Measurements from ENCODE around the gene RHOXF2B.
A peak's percentile ranks its signal among the peaks of the same experiment; 100 is the strongest.
"Not testable (repeated sequence)": the region's sequence is repeated elsewhere in the genome, so short reads cannot be mapped to it uniquely, and the experiment has no call there.

RHOXF2B gene

DNA sequence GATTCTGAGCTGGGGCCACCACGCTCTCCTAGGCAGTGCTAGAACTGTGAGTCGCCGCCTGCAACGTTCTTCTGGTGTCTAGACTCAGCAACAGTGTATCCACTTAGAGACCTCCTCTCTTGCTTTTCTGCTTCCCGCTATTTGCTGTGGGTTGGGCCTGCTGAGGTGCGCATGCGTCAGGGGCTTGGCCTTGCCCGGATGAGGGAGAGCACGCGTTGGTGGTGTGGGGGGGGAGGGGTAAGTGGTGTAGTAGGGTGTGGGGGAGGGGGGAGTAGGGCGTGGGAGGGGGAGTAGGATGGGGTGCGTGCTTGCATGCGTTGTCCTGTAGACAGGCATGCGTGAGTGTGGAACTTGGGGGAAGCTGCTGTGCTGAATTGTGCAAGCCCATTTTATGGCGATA lies at the start of gene RHOXF2B:
TSS of gene RHOXF2B (minus strand) at position 101 of the 400 bp plus-strand sequence. CDS start 138 bp downstream, outside the sequence.
- not testable (repeated sequence) for H3K27ac ChIP-seq; DNase-seq (ENCODE audit: low spot score); H3K4me3 ChIP-seq

GRCh38 chrX:120125444-120125843 lies 48.0 kb upstream of the RHOXF2B start:
- peak overlapping the region; percentile 56 for H3K4me3 ChIP-seq
- no peak for DNase-seq (ENCODE audit: low spot score)
- TF ChIP-seq CTCF (IDR thresholded peaks at IDR 0.05): no peak
- peak overlapping the region in 1 of 2 donors; percentile 19 for H3K27ac ChIP-seq

DNA sequence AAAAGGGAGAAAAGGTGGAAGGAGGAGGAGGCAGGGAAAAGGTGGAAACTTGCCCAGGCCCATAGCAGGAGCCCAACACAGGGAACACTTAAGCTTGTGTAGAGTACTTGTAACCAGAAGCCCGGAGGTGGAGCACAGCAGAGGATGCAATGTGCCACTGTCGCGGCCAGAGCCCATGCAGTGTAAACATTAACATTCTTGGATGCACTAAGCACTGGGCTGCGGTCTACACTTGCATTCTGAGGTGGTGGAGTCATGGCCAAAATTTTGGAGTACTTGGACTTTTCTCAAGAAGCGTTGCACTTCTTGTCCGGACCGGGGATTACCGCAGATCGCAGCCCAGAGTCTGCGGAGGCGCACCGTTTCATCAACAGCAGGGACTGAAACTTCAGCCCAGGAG lies 42.7 kb upstream of the RHOXF2B start:
- no peak for TF ChIP-seq CTCF (IDR thresholded peaks at IDR 0.05)
- Histone ChIP-seq H3K27ac (no peak overlapping the region), H3K4me3 (no peak overlapping the region)
- DNase-seq (ENCODE audit: low spot score): no peak

DNA sequence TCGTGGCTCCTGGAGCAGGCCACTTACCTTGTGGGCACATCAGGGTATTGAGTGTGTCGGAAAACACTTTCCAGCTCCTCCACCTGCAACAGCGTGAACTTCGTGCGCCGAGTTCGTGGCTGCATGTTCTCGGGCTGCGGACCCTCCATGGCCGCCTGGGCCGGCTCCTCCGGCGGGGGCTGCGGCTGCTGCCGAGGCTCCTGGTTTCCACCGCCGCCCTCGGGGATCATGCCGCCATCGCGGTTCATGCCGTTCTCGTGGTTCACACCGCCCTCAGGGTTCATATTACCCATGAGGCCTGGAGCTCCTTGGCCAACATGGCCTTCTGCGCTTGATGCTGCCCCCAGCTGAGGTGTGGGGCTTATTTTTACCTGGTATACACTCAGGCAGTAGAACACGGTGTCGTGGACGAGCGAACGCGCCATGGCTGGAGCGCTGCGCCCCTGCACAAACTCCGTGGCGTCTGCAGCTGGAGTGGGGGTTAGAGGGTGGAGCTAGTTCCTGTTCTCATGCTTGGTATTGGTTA lies 38.0 kb upstream of the RHOXF2B start, which contains the start of gene RHOXF1:
TSS of gene RHOXF1 (minus strand) at position 476 of the 526 bp plus-strand sequence. CDS start at position 425, 51 bp downstream.
- Histone ChIP-seq H3K27ac (no peak within 1 kb of the TSS), H3K4me3 (no peak within 1 kb of the TSS)
- DNase-seq (ENCODE audit: low spot score): no peak
- TF ChIP-seq CTCF (IDR thresholded peaks at IDR 0.05): no peak

DNA sequence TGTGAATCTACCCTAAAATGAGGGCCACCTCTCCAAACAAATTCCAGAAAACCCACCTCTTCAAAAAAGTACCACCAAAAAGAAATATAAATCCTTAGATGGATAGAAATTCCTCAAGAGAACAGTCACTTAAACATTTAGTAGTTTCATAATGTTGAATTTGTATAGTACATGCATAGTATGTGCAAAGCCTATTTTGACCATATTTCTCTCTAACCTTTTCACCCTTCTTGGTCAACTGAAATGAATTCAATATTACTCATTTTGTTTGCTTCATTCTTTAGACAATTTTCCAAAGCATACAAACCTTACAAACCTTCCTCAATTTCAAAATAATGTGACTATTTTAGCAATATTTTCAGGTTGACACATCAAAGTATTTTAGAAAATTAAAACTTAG lies 34.1 kb upstream of the RHOXF2B start:
- no peak overlapping the region for H3K4me3 ChIP-seq
- H3K27ac ChIP-seq: no peak overlapping the region
- DNase-seq (ENCODE audit: low spot score): no peak
- no peak for TF ChIP-seq CTCF (IDR thresholded peaks at IDR 0.05)

DNA sequence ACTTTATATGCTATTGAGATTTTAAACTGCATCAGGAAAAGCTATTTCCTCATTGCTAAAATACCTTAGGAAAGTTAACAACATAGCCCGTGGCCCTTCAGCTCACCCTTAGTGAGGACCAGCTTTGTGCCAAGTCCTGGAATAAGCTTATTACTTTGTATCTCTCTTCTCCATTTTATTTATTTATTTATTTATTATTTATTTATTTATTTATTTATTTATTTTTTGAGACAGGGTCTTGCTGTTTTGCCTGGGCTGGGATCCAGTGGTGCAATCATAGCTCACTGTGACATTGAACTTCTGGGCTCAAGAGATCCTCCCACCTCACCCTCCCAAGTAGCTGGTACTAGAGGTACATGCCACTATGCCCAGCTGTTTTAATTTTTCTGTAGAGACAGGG lies 31.9 kb upstream of the RHOXF2B start:
- Histone ChIP-seq H3K4me3 (no peak overlapping the region), H3K27ac (no peak overlapping the region)
- DNase-seq (ENCODE audit: low spot score): no peak
- TF ChIP-seq CTCF (IDR thresholded peaks at IDR 0.05): no peak

GRCh38 chrX:120104707-120105106 lies 27.2 kb upstream of the RHOXF2B start:
- H3K27ac ChIP-seq; H3K4me3 ChIP-seq; DNase-seq (ENCODE audit: low spot score): not testable (repeated sequence)

GRCh38 chrX:120101057-120101456 lies 23.6 kb upstream of the RHOXF2B start:
- DNase-seq (ENCODE audit: low spot score); H3K27ac ChIP-seq; H3K4me3 ChIP-seq: not testable (repeated sequence)

GRCh38 chrX:120090208-120090607 lies 12.7 kb upstream of the RHOXF2B start:
- TF ChIP-seq CTCF (IDR thresholded peaks at IDR 0.05): no peak
- no peak for DNase-seq (ENCODE audit: low spot score)
- no peak overlapping the region for H3K27ac ChIP-seq
- no peak overlapping the region for H3K4me3 ChIP-seq

Measured in coronary artery (tissue), 2 donors.